OCI-LY1 (cell line): ENCODE measurements around the gene C1QB.

Experiments
- CTCF ChIP-seq: fragments of 200-600 bp; sonication (generic), shearing (Covaris generic); IDR thresholded peaks from 2 replicates; pipeline ENCODE4 v1.5.1; 2017; ENCODE audit warnings: mild to moderate bottlenecking, antibody characterized with exemption, low read length, moderate library complexity, mixed read lengths
- EZH2 ChIP-seq: fragments of 200-600 bp; sonication (generic), shearing (Covaris generic); IDR thresholded peaks from 2 replicates; pipeline ENCODE4 v1.8.0; 2017; ENCODE audit warnings: borderline replicate concordance, mixed run types, mild to moderate bottlenecking, antibody characterized with exemption, low read length, moderate library complexity, mixed read lengths

- TF ChIP-seq CTCF (no peak), EZH2 (no peak)
Measured at GRCh38 chr1:22652881-22653316, at the start of gene C1QB.
